GM19193 (cell line): ENCODE measurements around the gene TXNRD1.

Experiments used
- POLR2A ChIP-seq: IDR thresholded peaks from 4 replicates; pipeline ENCODE4 v1.6.1; 2011; ENCODE audit not compliant: insufficient read depth, insufficient read length; ENCODE audit errors: extremely low read depth

TXNRD1 gene

GRCh38 chr12:104250366-104251125 is 35.0 kb downstream of the TXNRD1 start:
- no peak for TF ChIP-seq POLR2A

- TF ChIP-seq POLR2A, result no peak
Observed at GRCh38 chr12:104257913-104258472, 42.4 kb downstream of the TXNRD1 start.

GRCh38 chr12:104258476-104259067 is 43.0 kb downstream of the TXNRD1 start:
- TF ChIP-seq POLR2A, result no peak

GRCh38 chr12:104263026-104263425 is 47.4 kb downstream of the TXNRD1 start:
- TF ChIP-seq POLR2A, result no peak

- no peak for TF ChIP-seq POLR2A
Observed at GRCh38 chr12:104263580-104264358, 48.2 kb downstream of the TXNRD1 start.

- no peak for TF ChIP-seq POLR2A
Observed at GRCh38 chr12:104272938-104273337, 57.4 kb downstream of the TXNRD1 start.

GRCh38 chr12:104273503-104273902 is 57.9 kb downstream of the TXNRD1 start:
- TF ChIP-seq POLR2A, result no peak

GRCh38 chr12:104274811-104275210 is 59.2 kb downstream of the TXNRD1 start:
- no peak for TF ChIP-seq POLR2A

GRCh38 chr12:104275689-104276088 is 60.1 kb downstream of the TXNRD1 start:
- no peak for TF ChIP-seq POLR2A

GRCh38 chr12:104276273-104277131 is 60.9 kb downstream of the TXNRD1 start:
- no peak for TF ChIP-seq POLR2A

GRCh38 chr12:104279164-104279563 is 63.6 kb downstream of the TXNRD1 start:
- no peak for TF ChIP-seq POLR2A

- TF ChIP-seq POLR2A, result no peak
Observed at GRCh38 chr12:104280111-104280510, 64.5 kb downstream of the TXNRD1 start.

GRCh38 chr12:104280717-104281458 is 65.3 kb downstream of the TXNRD1 start:
- TF ChIP-seq POLR2A, result no peak

GRCh38 chr12:104281636-104282035 is 66.1 kb downstream of the TXNRD1 start:
- TF ChIP-seq POLR2A, result no peak
